ENCODE data around the gene BIRC3.
A peak's percentile ranks its signal among the peaks of the same experiment; 100 is the strongest.
"Not testable (repeated sequence)": the region's sequence is repeated elsewhere in the genome, so short reads cannot be mapped to it uniquely, and the experiment has no call there.

Gene BIRC3

GRCh38 chr11:102330231-102330630, 12.9 kb downstream of the BIRC3 start:
- H3K27me3 Mint-ChIP-seq, result no peaks in the 10 kb centered on the region
- peaks cover 10% of the 10 kb centered on the region for H3K4me1 Mint-ChIP-seq (ENCODE audit: low read depth)
- peaks cover 79% of the 10 kb centered on the region for H3K36me3 Mint-ChIP-seq (ENCODE audit: low read depth)
- no peaks in the 10 kb centered on the region for H3K9me3 Mint-ChIP-seq
- H3K27ac Mint-ChIP-seq, result peak overlapping the region; percentile 61
- H3K4me3 Mint-ChIP-seq, result no peak overlapping the region

- Mint-ChIP-seq H3K4me1 (ENCODE audit: low read depth) (peaks cover 10% of the 10 kb centered on the region), H3K36me3 (ENCODE audit: low read depth) (peaks cover 75% of the 10 kb centered on the region), H3K4me3 (no peak overlapping the region), H3K9me3 (no peaks in the 10 kb centered on the region), H3K27me3 (no peaks in the 10 kb centered on the region), H3K27ac (no peak overlapping the region)
Measured at GRCh38 chr11:102331341-102331740, 14.1 kb downstream of the BIRC3 start.

- Mint-ChIP-seq H3K4me3 (no peak overlapping the region), H3K27ac (peak overlapping the region; percentile 31), H3K27me3 (no peaks in the 10 kb centered on the region), H3K4me1 (ENCODE audit: low read depth) (peaks cover 10% of the 10 kb centered on the region), H3K36me3 (ENCODE audit: low read depth) (peaks cover 73% of the 10 kb centered on the region), H3K9me3 (no peaks in the 10 kb centered on the region)
Measured at GRCh38 chr11:102332611-102332994, 15.3 kb downstream of the BIRC3 start.

- Mint-ChIP-seq H3K4me1 (ENCODE audit: low read depth) (peaks cover 20% of the 10 kb centered on the region), H3K27ac (no peak overlapping the region), H3K27me3 (no peaks in the 10 kb centered on the region), H3K36me3 (ENCODE audit: low read depth) (peaks cover 43% of the 10 kb centered on the region), H3K9me3 (no peaks in the 10 kb centered on the region), H3K4me3 (no peak overlapping the region)
Measured at GRCh38 chr11:102338479-102339010, 21.3 kb downstream of the BIRC3 start.

GRCh38 chr11:102341311-102341710, 24.0 kb downstream of the BIRC3 start:
- Mint-ChIP-seq H3K4me1 (ENCODE audit: low read depth) (peaks cover 39% of the 10 kb centered on the region), H3K36me3 (ENCODE audit: low read depth) (peaks cover 32% of the 10 kb centered on the region)
- H3K9me3 Mint-ChIP-seq, H3K27ac Mint-ChIP-seq, H3K27me3 Mint-ChIP-seq, H3K4me3 Mint-ChIP-seq: not testable (repeated sequence)

GRCh38 chr11:102341844-102342318, 24.6 kb downstream of the BIRC3 start:
- peaks cover 44% of the 10 kb centered on the region for H3K4me1 Mint-ChIP-seq (ENCODE audit: low read depth)
- no peak overlapping the region for H3K27ac Mint-ChIP-seq
- no peaks in the 10 kb centered on the region for H3K9me3 Mint-ChIP-seq
- H3K36me3 Mint-ChIP-seq (ENCODE audit: low read depth), result peaks cover 26% of the 10 kb centered on the region
- H3K27me3 Mint-ChIP-seq, result no peaks in the 10 kb centered on the region
- no peak overlapping the region for H3K4me3 Mint-ChIP-seq

GRCh38 chr11:102343809-102344208, 26.5 kb downstream of the BIRC3 start:
- peak overlapping the region; percentile 29 for H3K27ac Mint-ChIP-seq
- peaks cover 54% of the 10 kb centered on the region for H3K4me1 Mint-ChIP-seq (ENCODE audit: low read depth)
- H3K36me3 Mint-ChIP-seq (ENCODE audit: low read depth), result peaks cover 23% of the 10 kb centered on the region
- H3K4me3 Mint-ChIP-seq, result no peak overlapping the region
- H3K27me3 Mint-ChIP-seq, result no peaks in the 10 kb centered on the region
- H3K9me3 Mint-ChIP-seq, result no peaks in the 10 kb centered on the region

- H3K27ac Mint-ChIP-seq, result peak overlapping the region; percentile 97
- H3K27me3 Mint-ChIP-seq, result no peaks in the 10 kb centered on the region
- peaks cover 30% of the 10 kb centered on the region for H3K36me3 Mint-ChIP-seq (ENCODE audit: low read depth)
- peak overlapping the region; percentile 97 for H3K4me3 Mint-ChIP-seq
- H3K4me1 Mint-ChIP-seq (ENCODE audit: low read depth), result peaks cover 58% of the 10 kb centered on the region
- no peaks in the 10 kb centered on the region for H3K9me3 Mint-ChIP-seq
Measured at GRCh38 chr11:102345904-102346303, 28.6 kb downstream of the BIRC3 start.

GRCh38 chr11:102346456-102346747, 29.1 kb downstream of the BIRC3 start:
- H3K27ac Mint-ChIP-seq, result peak overlapping the region; percentile 97
- no peaks in the 10 kb centered on the region for H3K27me3 Mint-ChIP-seq
- H3K4me3 Mint-ChIP-seq, result peak overlapping the region; percentile 97
- peaks cover 61% of the 10 kb centered on the region for H3K4me1 Mint-ChIP-seq (ENCODE audit: low read depth)
- peaks cover 33% of the 10 kb centered on the region for H3K36me3 Mint-ChIP-seq (ENCODE audit: low read depth)
- H3K9me3 Mint-ChIP-seq, result no peaks in the 10 kb centered on the region

GRCh38 chr11:102346748-102347461, 29.6 kb downstream of the BIRC3 start, which contains the start of gene BIRC2:
TSS of gene BIRC2 (plus strand) at chr11:102347214. CDS start at chr11:102349855, 2,641 bp downstream.
- Mint-ChIP-seq H3K27ac (peak within 1 kb of the TSS; percentile 97), H3K9me3 (no peaks in the 10 kb centered on the region), H3K36me3 (ENCODE audit: low read depth) (peaks cover 38% of the 10 kb centered on the region), H3K27me3 (no peaks in the 10 kb centered on the region), H3K4me1 (ENCODE audit: low read depth) (peaks cover 57% of the 10 kb centered on the region), H3K4me3 (peak within 1 kb of the TSS; percentile 97)

- Mint-ChIP-seq H3K4me3 (peak overlapping the region; percentile 97), H3K27ac (peak overlapping the region; percentile 97), H3K9me3 (no peaks in the 10 kb centered on the region), H3K27me3 (no peaks in the 10 kb centered on the region), H3K4me1 (ENCODE audit: low read depth) (peaks cover 55% of the 10 kb centered on the region), H3K36me3 (ENCODE audit: low read depth) (peaks cover 43% of the 10 kb centered on the region)
Measured at GRCh38 chr11:102347462-102348370, 30.4 kb downstream of the BIRC3 start.

- Mint-ChIP-seq H3K27ac (peak overlapping the region; percentile 86), H3K36me3 (ENCODE audit: low read depth) (peaks cover 91% of the 10 kb centered on the region), H3K4me1 (ENCODE audit: low read depth) (peaks cover 69% of the 10 kb centered on the region), H3K9me3 (peaks cover 17% of the 10 kb centered on the region), H3K27me3 (no peaks in the 10 kb centered on the region), H3K4me3 (no peak overlapping the region)
Measured at GRCh38 chr11:102357116-102357515, 39.8 kb downstream of the BIRC3 start.

- peaks cover 17% of the 10 kb centered on the region for H3K9me3 Mint-ChIP-seq
- H3K4me1 Mint-ChIP-seq (ENCODE audit: low read depth), result peaks cover 67% of the 10 kb centered on the region
- H3K27ac Mint-ChIP-seq, result peak overlapping the region; percentile 63
- no peak overlapping the region for H3K4me3 Mint-ChIP-seq
- H3K27me3 Mint-ChIP-seq, result no peaks in the 10 kb centered on the region
- H3K36me3 Mint-ChIP-seq (ENCODE audit: low read depth), result peaks cover 89% of the 10 kb centered on the region
Measured at GRCh38 chr11:102359372-102359771, 42.1 kb downstream of the BIRC3 start.

GRCh38 chr11:102360681-102361080, 43.4 kb downstream of the BIRC3 start:
- H3K27me3 Mint-ChIP-seq, result no peaks in the 10 kb centered on the region
- H3K4me3 Mint-ChIP-seq, result no peak overlapping the region
- H3K36me3 Mint-ChIP-seq (ENCODE audit: low read depth), result peaks cover 88% of the 10 kb centered on the region
- peak overlapping the region; percentile 63 for H3K27ac Mint-ChIP-seq
- H3K4me1 Mint-ChIP-seq (ENCODE audit: low read depth), result peaks cover 56% of the 10 kb centered on the region
- H3K9me3 Mint-ChIP-seq, result peaks cover 17% of the 10 kb centered on the region
